Activated B cell treated with CpG ODN at 0.5 μM for 24 hours (primary cell): ENCODE measurements around the gene PIH1D1. TPM values are rescaled to one million over a fixed set of nuclear protein-coding genes. Genes with fewer than 3 reads are reported as not detected.

ENCODE experiments used
- ATAC-seq: fragments of 200-7000 bp; cut with Tn5 transposase; one replicate; pipeline ENCODE4 v1.10.0; 2021; ENCODE audit warnings: low read depth, mild to moderate bottlenecking, moderate library complexity
- CTCF ChIA-PET: fragments of 350-600 bp; sonication (Branson Sonifier 250); formaldehyde crosslinking; loops from one replicate; lab custom pipeline; 2021; ENCODE audit warnings: antibody characterized with exemption; lab: Charles Lee
- POLR2A ChIA-PET: fragments of 350-600 bp; sonication (Branson Sonifier 250); formaldehyde crosslinking; loops from one replicate; lab custom pipeline; 2021; ENCODE audit warnings: antibody characterized with exemption; lab: Charles Lee
- DNase-seq: peaks from one replicate; pipeline ENCODE4 v3.0.0; 2022
- H3K27ac Mint-ChIP-seq: one replicate; pipeline ENCODE4 v1.8.0; 2020; ENCODE audit warnings: mixed read lengths
- H3K27me3 Mint-ChIP-seq: one replicate; pipeline ENCODE4 v1.8.0; 2021; ENCODE audit warnings: mixed read lengths
- H3K36me3 Mint-ChIP-seq: one replicate; pipeline ENCODE4 v1.8.0; 2021; ENCODE audit warnings: low read depth, mixed read lengths
- H3K4me1 Mint-ChIP-seq: one replicate; pipeline ENCODE4 v1.8.0; 2021; ENCODE audit warnings: mixed read lengths
- H3K4me3 Mint-ChIP-seq: one replicate; pipeline ENCODE4 v1.8.0; 2020; ENCODE audit warnings: mild to moderate bottlenecking, mixed read lengths
- H3K9me3 Mint-ChIP-seq: one replicate; pipeline ENCODE4 v1.8.0; 2020; ENCODE audit warnings: mixed read lengths
- CTCF ChIP-seq: fragments of 200-600 bp; IDR thresholded peaks from one replicate; pipeline ENCODE4 v1.8.0; 2022; ENCODE audit warnings: antibody characterized with exemption, mild to moderate bottlenecking
- intact Hi-C: fragments of 100-400 bp; cut with micrococcal nuclease; formaldehyde crosslinking; loops from one replicate; pipeline ENCODE4 v1.15.1; 2024
- total RNA-seq: library from RNA; stranded (reverse); gene quantifications from 2 replicates; pipeline ENCODE4 v1.2.3, GENCODE V29; 2022

Gene PIH1D1
- total RNA-seq, 1 donor from 2014 or later = 110 TPM

DNA sequence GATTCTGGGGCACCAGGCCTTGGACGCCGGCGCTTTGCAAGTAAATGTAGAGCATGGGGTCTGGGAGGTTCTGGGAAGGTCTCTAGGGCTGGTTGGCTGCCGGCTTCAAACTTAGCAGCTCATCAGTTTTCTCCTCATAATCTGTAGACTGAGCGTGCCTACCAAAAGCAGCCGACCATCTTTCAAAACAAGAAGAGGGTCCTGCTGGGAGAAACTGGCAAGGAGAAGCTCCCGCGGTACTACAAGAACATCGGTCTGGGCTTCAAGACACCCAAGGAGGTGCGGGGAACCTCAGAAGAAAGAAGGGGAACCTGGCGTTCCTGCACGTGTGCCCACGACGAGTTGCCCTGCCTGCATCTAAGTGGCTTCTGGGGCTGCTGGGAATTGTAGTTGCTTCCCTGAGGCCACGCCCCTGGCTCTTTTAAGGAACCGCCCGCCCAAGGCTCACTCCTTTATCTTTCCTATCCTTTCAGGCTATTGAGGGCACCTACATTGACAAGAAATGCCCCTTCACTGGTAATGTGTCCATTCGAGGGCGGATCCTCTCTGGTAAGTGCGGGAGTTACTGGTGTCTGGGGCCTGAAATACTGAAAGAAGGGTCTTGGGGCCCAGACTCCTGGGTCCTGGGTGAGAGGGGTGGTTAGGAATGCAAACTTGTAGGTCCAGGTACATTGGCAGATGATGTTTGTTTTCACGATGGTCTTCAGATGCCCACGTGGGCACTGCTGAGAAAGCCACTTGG is 45.6 kb upstream of the PIH1D1 start:
- Mint-ChIP-seq H3K9me3 (no peaks in the 10 kb centered on the region), H3K27ac (peak overlapping the region; percentile 97), H3K4me1 (peaks cover 68% of the 10 kb centered on the region), H3K36me3 (peaks cover 60% of the 10 kb centered on the region), H3K4me3 (peak overlapping the region; percentile 93), H3K27me3 (no peaks in the 10 kb centered on the region)
- ChIA-PET POLR2A (interaction anchor here (0.6 to 7.8 kb wide), 10 partner anchors 11 to 380 kb away, joined by 3 to 77 read pairs (median 11); partner anchors contain the start of genes AKT1S1, ALDH16A1, PIH1D1 and PRMT1), CTCF (no interaction called here)
- peak; percentile 7 for ATAC-seq
- intact Hi-C loops = loop anchor here (2.0 to 10.0 kb wide), 5 partner anchors 35 to 1135 kb away; partner anchors contain the start of genes FUZ, PPP1R15A, PRR12 and SYNGR4
- peak; percentile 55 for DNase-seq
- no peak for TF ChIP-seq CTCF

DNA sequence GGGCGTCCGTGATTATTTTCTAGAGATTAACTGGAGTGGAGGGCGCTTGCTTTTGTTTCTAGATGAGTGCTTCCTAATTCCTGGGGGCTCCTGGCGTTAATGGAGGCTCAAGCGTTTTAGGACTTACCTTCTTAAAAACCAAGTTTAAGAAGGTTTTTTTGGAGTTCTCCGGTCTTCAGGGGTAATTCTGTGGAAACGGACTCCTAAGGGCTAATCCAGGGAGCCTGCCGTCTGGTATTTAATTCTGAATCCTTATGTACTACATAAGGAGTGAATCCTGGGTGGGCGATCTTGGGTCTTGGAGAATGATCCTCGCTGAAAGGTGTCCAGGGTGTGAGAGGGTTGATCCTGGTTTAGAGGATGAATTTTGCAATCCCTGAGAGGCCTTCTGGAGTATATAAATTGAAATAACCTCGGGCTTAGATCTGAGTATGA is 45.0 kb upstream of the PIH1D1 start:
- intact Hi-C loops = loop anchor here (1.0 to 10.0 kb wide), 12 partner anchors 9 to 1134 kb away; partner anchors contain the start of genes AKT1S1, ALDH16A1, FLT3LG and FUZ
- TF ChIP-seq CTCF = no peak
- CTCF ChIA-PET = interaction anchor here (0.9 kb wide), 1 partner anchor 38 kb away, joined by 3 read pairs; no protein-coding TSS in a partner anchor
- DNase-seq = no peak
- H3K9me3 Mint-ChIP-seq = no peaks in the 10 kb centered on the region
- peak overlapping the region; percentile 97 for H3K27ac Mint-ChIP-seq
- peaks cover 66% of the 10 kb centered on the region for H3K36me3 Mint-ChIP-seq
- peak overlapping the region; percentile 93 for H3K4me3 Mint-ChIP-seq
- POLR2A ChIA-PET = interaction anchor here (1.0 to 7.8 kb wide), 25 partner anchors 12 to 879 kb away, joined by 3 to 77 read pairs (median 5); partner anchors contain the start of genes AKT1S1, ALDH16A1, FLT3LG and FUZ
- H3K27me3 Mint-ChIP-seq = no peaks in the 10 kb centered on the region
- H3K4me1 Mint-ChIP-seq = peaks cover 66% of the 10 kb centered on the region
- ATAC-seq = no peak

DNA sequence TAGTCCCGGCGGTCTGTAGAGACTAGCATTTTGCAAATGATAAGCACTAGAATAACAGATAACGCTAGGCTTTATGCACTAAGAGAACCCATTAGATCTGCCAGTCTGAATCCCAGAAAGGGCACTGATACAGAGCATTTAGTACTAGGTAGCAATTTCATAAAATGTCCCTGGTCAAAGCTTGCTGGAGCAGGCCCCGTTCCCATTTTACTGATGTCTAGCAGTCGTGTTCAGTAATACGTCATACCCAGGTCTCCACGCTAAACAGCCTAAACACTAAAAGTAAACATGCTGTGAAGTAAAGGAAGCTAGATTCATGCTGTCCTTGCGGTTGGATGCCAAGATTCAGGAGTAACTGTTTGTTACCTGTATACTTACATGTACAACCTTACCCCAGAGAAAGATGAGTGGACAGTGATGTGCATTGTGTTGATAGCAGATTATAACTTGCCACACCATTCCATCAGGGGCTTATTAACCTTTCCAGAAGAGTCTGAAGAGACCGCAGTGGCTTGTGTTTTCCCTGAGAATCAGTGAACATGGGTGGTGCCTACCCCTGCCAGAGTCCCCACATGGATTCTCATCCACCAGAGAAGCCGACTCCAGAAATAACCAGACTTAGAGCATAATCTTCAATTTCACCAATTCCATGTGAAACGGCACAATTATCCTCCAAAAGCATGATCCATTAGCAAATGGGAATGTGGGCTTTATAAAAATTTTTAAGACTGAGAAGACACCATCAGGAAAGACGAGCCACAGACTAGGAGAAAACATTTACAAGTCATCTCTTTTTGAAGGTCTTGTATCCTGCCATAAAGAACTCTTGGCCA is 41.2 kb upstream of the PIH1D1 start:
- Mint-ChIP-seq H3K27ac (peak overlapping the region; percentile 82), H3K4me1 (peaks cover 59% of the 10 kb centered on the region), H3K27me3 (no peaks in the 10 kb centered on the region), H3K4me3 (peak overlapping the region; percentile 11), H3K9me3 (no peaks in the 10 kb centered on the region), H3K36me3 (peaks cover 76% of the 10 kb centered on the region)
- DNase-seq = no peak
- CTCF ChIA-PET = no interaction called here
- intact Hi-C loops = loop anchor here (10.0 kb wide), 1 partner anchor 618 kb away; the partner anchor contains the start of gene PPP1R15A
- ATAC-seq = no peak
- no peak for TF ChIP-seq CTCF
- POLR2A ChIA-PET = interaction anchor here (0.6 to 7.8 kb wide), 11 partner anchors 14 to 437 kb away, joined by 3 to 77 read pairs (median 3); partner anchors contain the start of genes ALDH16A1, ATF5, CD37 and NUP62

GRCh38 chr19:49491804-49492572 is 40.4 kb upstream of the PIH1D1 start:
- intact Hi-C loops = loop anchor here (10.0 kb wide), 1 partner anchor 617 kb away; the partner anchor contains the start of gene PPP1R15A
- ChIA-PET CTCF (no interaction called here), POLR2A (interaction anchor here (0.6 to 7.8 kb wide), 8 partner anchors 17 to 435 kb away, joined by 3 to 77 read pairs (median 4); partner anchors contain the start of genes ALDH16A1, CD37, CGB7 and PIH1D1)
- no peak for DNase-seq
- peaks cover 75% of the 10 kb centered on the region for H3K36me3 Mint-ChIP-seq
- peaks cover 54% of the 10 kb centered on the region for H3K4me1 Mint-ChIP-seq
- TF ChIP-seq CTCF = no peak
- ATAC-seq = no peak
- no peaks in the 10 kb centered on the region for H3K9me3 Mint-ChIP-seq
- peaks cover 2% of the 10 kb centered on the region for H3K27me3 Mint-ChIP-seq
- H3K4me3 Mint-ChIP-seq = peak overlapping the region; percentile 19
- peak overlapping the region; percentile 82 for H3K27ac Mint-ChIP-seq
